Stomach (tissue), 9 donors: ENCODE measurements around the gene YKT6. TPM values are rescaled to one million over a fixed set of nuclear protein-coding genes. Genes with fewer than 3 reads are reported as not detected.

ENCODE experiments used
- DNase-seq, 2 donors: peaks; one replicate each; pipeline versions ENCODE4 v3.0.0 to v3.0.0-alpha.2; 2013 to 2019
- H3K27ac ChIP-seq, 5 donors: fragments of 200-600 bp in 4 of 5; sonication (generic) in 4 of 5; one replicate each; pipeline ENCODE4 v1.5.1; 2013 to 2019; ENCODE audit warnings: mild to moderate bottlenecking in 1 of 5, moderate library complexity in 1 of 5
- H3K27me3 ChIP-seq, 3 donors: fragments of 200-600 bp; sonication (generic); one replicate each; pipeline ENCODE4 v1.5.1; 2017 to 2019; ENCODE audit warnings: mixed run types in 1 of 3
- H3K36me3 ChIP-seq, 4 donors: fragments of 200-600 bp; sonication (generic); 1 replicate in 3 of 4; 2 replicates in 1 of 4; pipeline ENCODE4 v1.5.1; 2016 to 2019
- H3K4me1 ChIP-seq, 4 donors: fragments of 200-600 bp; sonication (generic); one replicate each; pipeline ENCODE4 v1.5.1; 2016 to 2019
- H3K4me3 ChIP-seq, 4 donors: fragments of 200-600 bp; sonication (generic) in 3 of 4; one replicate each; pipeline ENCODE4 v1.5.1; 2016 to 2019; ENCODE audit warnings: mild to moderate bottlenecking in 1 of 4
- H3K9me3 ChIP-seq, 4 donors: fragments of 200-600 bp; sonication (generic); one replicate each; pipeline ENCODE4 v1.5.1; 2016 to 2019
- CTCF ChIP-seq, 7 experiments: fragments of 450-650 bp in 4 of 7; fragments of 200-600 bp in 3 of 7; sonication (generic) in 3 of 7; IDR thresholded peaks; one replicate each; pipeline ENCODE4 v1.5.1; 2016 to 2019; ENCODE audit warnings: antibody characterized with exemption in 7 of 7, control low read depth in 2 of 7, mild to moderate bottlenecking in 1 of 7
- EP300 ChIP-seq: sonication (generic); formaldehyde crosslinking; IDR thresholded peaks from one replicate; pipeline ENCODE4 v1.6.1; 2017; ENCODE audit warnings: antibody characterized with exemption
- POLR2A ChIP-seq, 4 donors: fragments of 450-650 bp; IDR thresholded peaks; one replicate each; pipeline ENCODE4 v1.6.1; 2016; ENCODE audit warnings: antibody characterized with exemption in 4 of 4, control low read depth in 2 of 4, mild to moderate bottlenecking in 1 of 4, moderate library complexity in 1 of 4
- POLR2AphosphoS5 ChIP-seq, 3 donors: sonication (generic); formaldehyde crosslinking; IDR thresholded peaks; one replicate each; pipeline ENCODE4 v1.6.1; 2016; ENCODE audit warnings: antibody characterized with exemption in 3 of 3
- WGBS, 5 donors: extraction: QIAGEN DNeasy Blood & Tissue Kit in 3 of 5; methylation state at CpG; one replicate each; pipeline versions ENCODE4 v1.1.5 to v1.1.7; 2013 to 2018; 5-methylcytosine and 5-hydroxymethylcytosine counted together
- intact Hi-C: fragments of 100-400 bp; cut with DNase I; formaldehyde crosslinking; loops from one replicate; pipeline ENCODE4 v1.15.1; 2023; ENCODE audit warnings: low total_unique reads
- polyA plus RNA-seq, 3 donors: library from polyadenylated mRNA; stranded (reverse); fragments of 200-250 nt; gene quantifications; one replicate each; pipeline ENCODE4 v1.2.3, GENCODE V29; 2013
- total RNA-seq, 5 donors: library from RNA; depleted of rRNA; stranded (reverse); fragments of >200 nt; gene quantifications; one replicate each; pipeline versions ENCODE4 v1.1.0 to v1.2.3, GENCODE V29; 2014 to 2016
- donor health status: healthy with polysubstance abuse.
- donor health status: Bipolar disorder and iron deficiency.
- donor health status: healthy.

YKT6 gene
- total and polyA plus RNA-seq, 8 donors = 35.3 to 86.9 (median 52.2) TPM

- H3K27ac ChIP-seq = peak overlapping the region in 3 of 5 donors; percentile 50 to 70 (median 56)
- WGBS, 5 donors = 76 to 83% (median 83%) methylated on average over 4 of the region's 4 CpGs
- TF ChIP-seq POLR2AphosphoS5 (IDR thresholded peaks at IDR 0.05) (no peak), EP300 (no peak), POLR2A (IDR thresholded peaks at IDR 0.05) (no peak), CTCF (IDR thresholded peaks at IDR 0.05) (no peak)
- no peaks in the 10 kb centered on the region for H3K36me3 ChIP-seq
- H3K9me3 ChIP-seq = no peaks in the 10 kb centered on the region
- DNase-seq = no peak
- H3K4me3 ChIP-seq = no peak overlapping the region
- intact Hi-C loops = no loop called here
- peaks cover 0 to 20% (median under 1%) of the 10 kb centered on the region in 3 donors for H3K27me3 ChIP-seq
- H3K4me1 ChIP-seq = peaks cover 19 to 31% (median 23%) of the 10 kb centered on the region in 4 donors
These were observed 57.6 kb downstream of the YKT6 start for GRCh38 chr7:44258423-44258760.

GRCh38 chr7:44258865-44259546, 58.2 kb downstream of the YKT6 start:
- no peak for DNase-seq
- H3K27ac ChIP-seq = peak overlapping the region in 4 of 5 donors; percentile 50 to 70 (median 60)
- H3K4me1 ChIP-seq = peaks cover 19 to 31% (median 23%) of the 10 kb centered on the region in 4 donors
- H3K9me3 ChIP-seq = no peaks in the 10 kb centered on the region
- intact Hi-C loops = no loop called here
- H3K4me3 ChIP-seq = no peak overlapping the region
- H3K27me3 ChIP-seq = peaks cover 0 to 26% (median 6%) of the 10 kb centered on the region in 3 donors
- no peaks in the 10 kb centered on the region for H3K36me3 ChIP-seq
- WGBS, 5 donors = 85 to 96% (median 88%) methylated on average over 5 to 14 of the region's 14 CpGs
- TF ChIP-seq POLR2AphosphoS5 (IDR thresholded peaks at IDR 0.05) (no peak), CTCF (IDR thresholded peaks at IDR 0.05) (no peak), EP300 (no peak), POLR2A (IDR thresholded peaks at IDR 0.05) (no peak)

GRCh38 chr7:44259547-44260457, 59.0 kb downstream of the YKT6 start:
- TF ChIP-seq POLR2AphosphoS5 (IDR thresholded peaks at IDR 0.05) (peak in 1 of 3 donors; percentile 65), POLR2A (IDR thresholded peaks at IDR 0.05) (no peak)
- H3K9me3 ChIP-seq = no peaks in the 10 kb centered on the region
- H3K27ac ChIP-seq = peak overlapping the region in 4 of 5 donors; percentile 50 to 70 (median 60)
- H3K27me3 ChIP-seq = peaks cover 0 to 34% (median 6%) of the 10 kb centered on the region in 3 donors
- H3K4me1 ChIP-seq = peaks cover 19 to 31% (median 23%) of the 10 kb centered on the region in 4 donors
- no peaks in the 10 kb centered on the region for H3K36me3 ChIP-seq
- H3K4me3 ChIP-seq = no peak overlapping the region
- 71 to 83% (median 78%) methylated on average over 18 of the region's 18 CpGs for WGBS, 5 donors
- intact Hi-C loops = no loop called here
- peak in 1 of 2 donors; percentile 79 for DNase-seq

- no peak for DNase-seq
- Histone ChIP-seq H3K4me1 (peaks cover 19 to 31% (median 23%) of the 10 kb centered on the region in 4 donors), H3K36me3 (no peaks in the 10 kb centered on the region), H3K27me3 (peaks cover 0 to 39% (median 6%) of the 10 kb centered on the region in 3 donors), H3K9me3 (no peaks in the 10 kb centered on the region), H3K27ac (no peak overlapping the region), H3K4me3 (no peak overlapping the region)
- intact Hi-C loops = no loop called here
- 69 to 86% (median 81%) methylated on average over 3 to 5 of the region's 5 CpGs for WGBS, 5 donors
- TF ChIP-seq CTCF (IDR thresholded peaks at IDR 0.05) (no peak), EP300 (no peak), POLR2A (IDR thresholded peaks at IDR 0.05) (no peak)
These were observed 60.5 kb downstream of the YKT6 start for GRCh38 chr7:44261240-44261639.
